Retina (tissue), 1 donor: ENCODE data around the gene NUTF2.

Experiments used
- DNase-seq: peaks from one replicate; pipeline ENCODE4 v3.0.0-alpha.2; 2016

Gene NUTF2

DNA sequence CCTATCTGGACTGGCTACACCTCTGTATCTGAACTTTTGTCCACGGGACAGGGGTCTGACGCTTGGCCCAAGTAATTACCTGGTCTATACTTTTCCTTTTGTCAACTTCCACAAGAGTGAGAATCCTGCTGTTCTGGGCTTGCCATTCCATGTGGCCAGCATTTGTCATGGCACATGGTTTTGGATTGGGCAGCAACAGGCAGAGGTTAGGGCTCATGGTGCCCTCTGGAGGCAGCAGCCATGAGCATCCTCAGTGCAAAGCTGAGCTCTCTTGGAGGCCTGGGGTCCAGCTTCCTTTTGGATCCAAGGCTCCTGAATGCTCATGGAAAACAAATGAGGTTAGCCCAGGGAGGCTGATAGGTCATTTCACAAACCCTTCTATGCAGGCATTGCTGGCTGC, 18.6 kb downstream of the NUTF2 start:
- peak; percentile 19 for DNase-seq

- no peak for DNase-seq
Measured at GRCh38 chr16:67868290-67868689, 21.6 kb downstream of the NUTF2 start.

- DNase-seq = no peak
Measured at GRCh38 chr16:67869653-67870052, 22.9 kb downstream of the NUTF2 start.

DNA sequence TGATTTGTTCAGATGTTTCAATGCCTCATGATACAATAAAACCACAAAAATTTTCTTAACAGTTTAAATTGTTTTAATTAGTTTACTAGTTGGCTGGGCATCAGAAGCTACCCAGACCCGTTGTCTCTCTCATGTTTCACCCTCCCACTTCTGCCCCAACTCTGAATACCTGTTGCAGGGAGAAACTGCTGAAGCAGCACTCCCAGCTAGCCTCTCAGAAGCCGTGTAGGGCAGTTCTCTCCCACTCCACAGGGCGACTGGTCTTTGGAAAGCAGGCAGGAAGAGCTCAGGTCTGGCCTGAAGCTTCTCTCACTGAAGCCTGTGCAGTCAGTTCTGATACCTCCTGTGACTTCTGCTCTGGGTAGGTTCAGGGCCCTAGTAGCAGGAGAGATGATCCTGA, 24.5 kb downstream of the NUTF2 start:
- DNase-seq = no peak

DNA sequence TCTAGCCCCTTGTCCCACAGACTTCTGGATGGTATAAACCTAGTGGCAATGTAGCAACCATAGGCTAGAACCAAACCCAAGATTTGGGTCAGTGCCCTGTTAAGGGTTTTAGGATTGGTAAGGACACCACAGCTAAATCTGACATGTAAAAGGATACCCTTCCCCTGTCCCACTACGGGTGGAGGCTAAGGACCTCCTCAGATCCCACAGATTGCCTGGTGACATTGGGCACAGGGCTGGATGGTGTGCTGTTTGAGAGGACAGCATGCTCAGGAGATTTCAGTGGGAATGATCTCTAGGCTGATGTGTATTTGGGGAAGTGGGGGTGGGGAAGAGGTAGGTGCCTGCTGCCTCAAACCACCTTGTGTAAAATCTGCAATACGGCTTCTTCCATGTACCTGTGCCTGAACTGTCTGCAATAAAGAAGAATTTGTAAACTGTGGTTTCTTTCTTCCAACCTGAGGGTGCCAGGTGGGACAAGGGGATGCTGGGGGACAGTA, 25.4 kb downstream of the NUTF2 start:
- no peak for DNase-seq

GRCh38 chr16:67872631-67873434, 26.1 kb downstream of the NUTF2 start, which contains the start of gene EDC4:
EDC4 (plus strand) TSS chr16:67873052; CDS start chr16:67873262, 210 bp downstream.
- DNase-seq = peak; percentile 90

- no peak for DNase-seq
Measured at GRCh38 chr16:67873435-67874370, 27.0 kb downstream of the NUTF2 start.

DNA sequence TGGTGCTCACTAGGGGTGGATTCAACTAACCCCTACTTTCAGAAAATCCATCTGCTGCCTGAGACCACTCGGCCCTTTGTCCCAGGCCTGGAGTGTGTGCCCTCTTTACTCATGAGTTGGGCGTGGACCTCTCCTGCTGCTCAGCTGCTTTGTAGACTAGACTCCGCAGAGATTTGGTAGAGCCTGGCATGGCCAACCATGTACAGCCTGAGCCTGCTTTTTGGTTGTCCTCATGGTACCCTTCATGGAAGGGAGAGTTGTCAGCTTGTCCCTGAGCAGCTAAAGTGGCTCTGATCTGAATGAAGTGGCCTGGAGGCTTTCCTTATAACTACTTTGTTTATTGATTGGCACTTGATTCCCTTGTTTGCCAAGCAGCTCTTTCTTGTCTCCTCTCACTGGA, 27.6 kb downstream of the NUTF2 start:
- no peak for DNase-seq

GRCh38 chr16:67877064-67877463, 30.3 kb downstream of the NUTF2 start:
- no peak for DNase-seq

- DNase-seq = no peak
Measured at GRCh38 chr16:67878232-67878631, 31.5 kb downstream of the NUTF2 start.

GRCh38 chr16:67878846-67879245, 32.1 kb downstream of the NUTF2 start:
- DNase-seq = no peak

DNA sequence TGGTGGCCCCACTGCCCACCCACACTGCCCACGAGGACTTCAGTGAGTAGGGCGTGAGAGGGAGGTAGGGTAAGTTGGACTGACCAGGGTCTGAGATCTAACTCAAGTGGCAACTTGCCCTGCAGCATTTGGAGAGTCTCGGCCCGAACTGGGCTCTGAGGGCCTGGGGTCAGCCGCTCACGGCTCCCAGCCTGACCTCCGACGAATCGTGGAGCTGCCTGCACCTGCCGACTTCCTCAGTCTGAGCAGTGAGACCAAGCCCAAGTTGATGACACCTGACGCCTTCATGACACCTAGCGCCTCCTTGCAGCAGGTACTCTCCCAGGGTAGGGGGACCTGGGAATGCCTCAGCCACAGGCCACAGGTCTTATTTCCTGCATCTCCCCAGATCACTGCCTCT, 32.7 kb downstream of the NUTF2 start:
- no peak for DNase-seq

GRCh38 chr16:67879936-67880335, 33.2 kb downstream of the NUTF2 start:
- DNase-seq = no peak

DNA sequence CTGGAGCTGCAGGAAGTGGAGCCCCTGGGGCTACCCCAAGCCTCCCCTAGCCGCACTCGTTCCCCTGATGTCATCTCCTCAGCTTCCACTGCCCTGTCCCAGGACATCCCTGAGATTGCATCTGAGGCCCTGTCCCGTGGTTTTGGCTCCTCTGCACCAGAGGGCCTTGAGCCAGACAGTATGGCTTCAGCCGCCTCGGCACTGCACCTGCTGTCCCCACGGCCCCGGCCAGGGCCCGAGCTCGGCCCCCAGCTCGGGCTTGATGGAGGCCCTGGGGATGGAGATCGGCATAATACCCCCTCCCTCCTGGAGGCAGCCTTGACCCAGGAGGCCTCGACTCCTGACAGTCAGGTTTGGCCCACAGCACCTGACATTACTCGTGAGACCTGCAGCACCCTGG, 33.9 kb downstream of the NUTF2 start:
- no peak for DNase-seq

DNA sequence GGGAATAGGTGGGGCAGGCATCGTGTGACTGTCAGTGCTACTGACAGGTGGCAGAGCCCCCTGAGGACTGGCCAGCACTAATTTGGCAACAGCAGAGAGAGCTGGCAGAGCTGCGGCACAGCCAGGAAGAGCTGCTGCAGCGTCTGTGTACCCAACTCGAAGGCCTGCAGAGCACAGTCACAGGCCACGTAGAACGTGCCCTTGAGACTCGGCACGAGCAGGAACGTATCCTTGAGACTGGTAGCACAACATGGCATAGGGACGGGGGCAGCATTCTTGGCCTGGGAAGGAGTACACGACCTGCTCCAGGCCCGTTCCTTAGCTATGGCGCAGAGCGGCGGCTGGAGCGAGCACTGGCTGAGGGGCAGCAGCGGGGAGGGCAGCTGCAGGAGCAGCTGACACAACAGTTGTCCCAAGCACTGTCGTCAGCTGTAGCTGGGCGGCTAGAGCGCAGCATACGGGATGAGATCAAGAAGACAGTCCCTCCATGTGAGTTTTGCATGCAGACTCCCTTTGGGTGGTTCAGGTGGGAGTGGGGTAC, 35.0 kb downstream of the NUTF2 start:
- no peak for DNase-seq

DNA sequence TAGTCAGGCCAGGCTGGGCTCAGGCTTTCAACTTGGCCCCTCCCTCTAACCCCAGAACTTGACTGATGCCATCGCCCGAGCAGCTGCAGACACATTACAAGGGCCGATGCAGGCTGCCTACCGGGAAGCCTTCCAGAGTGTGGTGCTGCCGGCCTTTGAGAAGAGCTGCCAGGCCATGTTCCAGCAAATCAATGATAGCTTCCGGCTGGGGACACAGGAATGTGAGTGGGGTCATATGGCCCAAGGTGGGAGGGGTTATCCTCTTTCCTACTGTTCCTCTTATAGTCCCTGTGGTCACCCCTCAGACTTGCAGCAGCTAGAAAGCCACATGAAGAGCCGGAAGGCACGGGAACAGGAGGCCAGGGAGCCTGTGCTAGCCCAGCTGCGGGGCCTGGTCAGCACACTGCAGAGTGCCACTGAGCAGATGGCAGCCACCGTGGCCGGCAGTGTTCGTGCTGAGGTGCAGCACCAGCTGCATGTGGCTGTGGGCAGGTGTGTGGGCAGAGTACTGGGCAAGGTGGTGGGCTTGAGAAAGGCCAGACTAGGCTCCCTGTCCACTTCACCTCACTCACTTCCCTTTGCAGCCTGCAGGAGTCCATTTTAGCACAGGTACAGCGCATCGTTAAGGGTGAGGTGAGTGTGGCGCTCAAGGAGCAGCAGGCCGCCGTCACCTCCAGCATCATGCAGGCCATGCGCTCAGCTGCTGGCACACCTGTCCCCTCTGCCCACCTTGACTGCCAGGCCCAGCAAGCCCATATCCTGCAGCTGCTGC, 35.8 kb downstream of the NUTF2 start:
- DNase-seq = no peak

GRCh38 chr16:67883146-67883871, 36.6 kb downstream of the NUTF2 start:
- no peak for DNase-seq

GRCh38 chr16:67883872-67884261, 37.1 kb downstream of the NUTF2 start:
- peak; percentile 63 for DNase-seq

GRCh38 chr16:67884684-67885083, 38.0 kb downstream of the NUTF2 start, which contains the start of gene NRN1L:
NRN1L (plus strand) TSS chr16:67884885; CDS start chr16:67884904, 19 bp downstream.
- peak; percentile 82 for DNase-seq

DNA sequence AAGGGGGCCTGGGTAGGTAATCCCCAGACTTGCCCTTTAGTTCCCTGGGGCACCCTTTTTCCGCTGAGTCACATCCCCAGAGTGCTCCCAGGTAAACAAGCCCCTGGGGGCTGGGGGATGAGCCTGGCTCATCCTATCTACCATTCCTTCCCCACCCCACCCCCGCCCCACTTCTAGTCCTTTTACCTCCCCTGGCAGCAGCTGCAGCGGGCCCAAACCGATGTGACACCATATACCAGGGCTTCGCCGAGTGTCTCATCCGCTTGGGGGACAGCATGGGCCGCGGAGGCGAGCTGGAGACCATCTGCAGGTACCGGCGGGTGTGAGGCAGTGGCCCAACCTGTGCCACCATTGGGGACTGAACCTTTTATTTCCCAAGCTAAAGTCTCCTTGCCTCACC, 38.8 kb downstream of the NUTF2 start:
- no peak for DNase-seq

GRCh38 chr16:67885976-67886375, 39.2 kb downstream of the NUTF2 start:
- DNase-seq = no peak

DNA sequence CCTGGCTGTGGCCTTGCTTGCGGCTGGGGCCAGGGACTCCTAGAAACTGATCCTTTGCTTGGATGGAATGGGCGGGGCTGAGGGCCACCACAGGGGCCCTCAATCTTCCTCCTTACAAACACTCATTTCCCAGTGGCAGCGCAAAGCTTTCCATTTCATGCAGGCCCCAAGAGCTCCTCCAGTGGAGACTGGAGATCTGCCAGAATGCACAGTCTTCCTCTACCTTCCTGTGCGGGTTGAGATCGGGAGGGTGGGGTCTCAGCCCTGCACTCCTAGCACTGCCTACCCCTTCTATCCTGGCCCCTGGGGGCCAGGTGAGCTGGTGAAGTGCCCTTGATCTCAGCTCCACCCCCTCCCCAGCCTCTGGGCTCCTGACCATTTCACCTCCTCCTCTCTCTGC, 39.7 kb downstream of the NUTF2 start:
- DNase-seq = no peak
